ENCODE data around the gene CCDC102A. TPM values are rescaled to one million over a fixed set of nuclear protein-coding genes. Genes with fewer than 3 reads are reported as not detected.

Gene CCDC102A
- 22.2 and 24.6 TPM in 2 replicates for total RNA-seq

GRCh38 chr16:57536306-57537193, at the start of gene CCDC102A:
CCDC102A (minus strand) TSS chr16:57536571; CDS start chr16:57529177, 7,394 bp downstream.

GRCh38 chr16:57485916-57486857, 50.2 kb downstream of the CCDC102A start, which contains the start of gene DOK4:
DOK4 (minus strand) TSS chr16:57486493; CDS start chr16:57479507, 6,986 bp downstream.

GRCh38 chr16:57462209-57462977, 74.0 kb downstream of the CCDC102A start, which contains the start of gene POLR2C:
POLR2C (plus strand) TSS chr16:57462679; CDS start chr16:57462725, 46 bp downstream.

Other genes starting within 250 kb of the CCDC102A start
- gene CCL22, start 177.8 kb downstream of the CCDC102A start, total RNA-seq = not detected in 2 replicates
- under 0.01 TPM in 1 of 2 replicates, not detected in the other for gene CX3CL1, start 164.1 kb downstream of the CCDC102A start, total RNA-seq
- gene CCL17, start 131.8 kb downstream of the CCDC102A start, total RNA-seq = not detected in 2 replicates
- 21.0 and 25.8 TPM in 2 replicates for gene CIAPIN1, start 89.2 kb downstream of the CCDC102A start, total RNA-seq
- gene COQ9, start 89.1 kb downstream of the CCDC102A start, total RNA-seq = 37.8 and 53.7 TPM in 2 replicates
- gene POLR2C, start 73.9 kb downstream of the CCDC102A start, total RNA-seq = 88.1 and 103 TPM in 2 replicates
- 20.9 and 28.2 TPM in 2 replicates for gene DOK4, start 50.1 kb downstream of the CCDC102A start, total RNA-seq
- gene ADGRG5, start 6.1 kb upstream of the CCDC102A start, total RNA-seq = under 0.01 TPM in 1 of 2 replicates, not detected in the other
- 1.7 TPM in 2 replicates for gene ADGRG1, start 92.1 kb upstream of the CCDC102A start, total RNA-seq
- gene ADGRG3, start 131.7 kb upstream of the CCDC102A start, total RNA-seq = not detected in 2 replicates
- gene DRC7, start 158.2 kb upstream of the CCDC102A start, total RNA-seq = 0.32 and 0.34 TPM in 2 replicates
- gene KATNB1, start 199.2 kb upstream of the CCDC102A start, total RNA-seq = 15.1 and 18.7 TPM in 2 replicates